HepG2 (cell line): ENCODE measurements around the gene DHX30. TPM values are rescaled to one million over a fixed set of nuclear protein-coding genes. Genes with fewer than 3 reads are reported as not detected.
A peak's percentile ranks its signal among the peaks of the same experiment; 100 is the strongest.

Experiments
- ARID4A ChIP-seq: sonication (generic); formaldehyde crosslinking; IDR thresholded peaks from 2 replicates; pipeline ENCODE4 v1.5.0; 2020; ENCODE audit warnings: mild to moderate bottlenecking, missing genetic modification reagents, borderline replicate concordance
- CBFB ChIP-seq: sonication (generic); formaldehyde crosslinking; IDR thresholded peaks from 2 replicates; pipeline ENCODE4 v1.4.0; 2020; ENCODE audit warnings: missing genetic modification reagents
- CBX2 ChIP-seq, 2 experiments: fragments of 200-600 bp in 1 of 2; sonication (generic); formaldehyde crosslinking in 1 of 2; IDR thresholded peaks; 2 replicates each; pipeline versions ENCODE4 v1.7.0 to v1.8.1; 2018 to 2022; ENCODE audit warnings: low read depth in 2 of 2, low read length in 1 of 2, mild to moderate bottlenecking in 1 of 2, missing genetic modification reagents in 1 of 2
- CREB1 ChIP-seq, 2 experiments: fragments of 450-650 bp in 1 of 2; IDR thresholded peaks; 2 replicates each; pipeline ENCODE4 v1.6.1; 2016 to 2017; ENCODE audit warnings: control low read depth in 1 of 2, mild to moderate bottlenecking in 1 of 2, missing compliant biosample characterization in 1 of 2, missing genetic modification characterization in 1 of 2
- FLYWCH1 ChIP-seq: sonication (generic); formaldehyde crosslinking; IDR thresholded peaks from 2 replicates; pipeline ENCODE4 v1.8.1; 2023; ENCODE audit warnings: mild to moderate bottlenecking, missing genetic modification reagents
- GFI1 ChIP-seq: sonication (generic); formaldehyde crosslinking; IDR thresholded peaks from 2 replicates; pipeline ENCODE4 v1.5.0; 2020; ENCODE audit warnings: missing genetic modification reagents, mild to moderate bottlenecking, borderline replicate concordance
- HNF4G ChIP-seq, 2 experiments: sonication (generic) in 1 of 2; formaldehyde crosslinking in 1 of 2; IDR thresholded peaks; 2 replicates each; pipeline versions ENCODE4 v1.4.0 to v1.6.1; 2011 to 2020; ENCODE audit warnings: borderline replicate concordance in 2 of 2, low read depth in 2 of 2, mild to moderate bottlenecking in 2 of 2, low read length in 1 of 2, missing genetic modification reagents in 1 of 2, moderate library complexity in 1 of 2
- KLF13 ChIP-seq: sonication (generic); formaldehyde crosslinking; IDR thresholded peaks from 2 replicates; pipeline ENCODE4 v1.4.0; 2020; ENCODE audit warnings: mild to moderate bottlenecking, missing genetic modification reagents
- PRDM10 ChIP-seq: sonication (generic); formaldehyde crosslinking; IDR thresholded peaks from 2 replicates; pipeline ENCODE4 v1.4.0; 2020; ENCODE audit warnings: low read depth, missing genetic modification reagents
- SIN3B ChIP-seq: fragments of 150-350 bp; IDR thresholded peaks from 2 replicates; pipeline ENCODE4 v1.6.1; 2014; ENCODE audit warnings: low read length
- ZBTB25 ChIP-seq: IDR thresholded peaks from 2 replicates; pipeline ENCODE4 v1.6.1; 2018; ENCODE audit warnings: missing genetic modification reagents
- ZFP36 ChIP-seq: fragments of 150-350 bp; IDR thresholded peaks from 2 replicates; pipeline ENCODE4 v1.6.1; 2018; ENCODE audit warnings: borderline replicate concordance, low read length, low read depth; ENCODE audit not compliant: partially characterized antibody
- ZNF20 ChIP-seq: sonication (generic); formaldehyde crosslinking; IDR thresholded peaks from 2 replicates; pipeline ENCODE4 v1.4.0; 2020; ENCODE audit warnings: mild to moderate bottlenecking, moderate library complexity, missing genetic modification reagents
- ZNF562 ChIP-seq: sonication (generic); formaldehyde crosslinking; IDR thresholded peaks from 2 replicates; pipeline ENCODE4 v1.8.0; 2022; ENCODE audit warnings: missing genetic modification reagents, borderline replicate concordance
- ZNF615 ChIP-seq: sonication (generic); formaldehyde crosslinking; IDR thresholded peaks from 2 replicates; pipeline ENCODE4 v1.5.0; 2020; ENCODE audit warnings: mild to moderate bottlenecking, missing genetic modification reagents, borderline replicate concordance
- ZSCAN25 ChIP-seq: sonication (generic); formaldehyde crosslinking; IDR thresholded peaks from 2 replicates; pipeline ENCODE4 v1.8.0; 2022; ENCODE audit warnings: mild to moderate bottlenecking, missing genetic modification reagents
- ZSCAN29 ChIP-seq: sonication (generic); formaldehyde crosslinking; conservative IDR thresholded peaks from 2 replicates; pipeline ENCODE4 v1.4.0; 2020; ENCODE audit warnings: mild to moderate bottlenecking, missing genetic modification reagents
- polyA plus RNA-seq, 8 experiments: library from polyadenylated mRNA; depleted of rRNA in 3 of 8; stranded (reverse) in 7 of 8; unstranded in 1 of 8; fragments of >200 nt; fragmentation: Illumina TruSeq in 4 of 8; extraction: Trizol in 4 of 8; gene quantifications; 2 replicates each; pipeline versions ENCODE4 v1.2.1 to v1.2.3, GENCODE V29; 2011 to 2016; ENCODE audit warnings: low read depth in 4 of 8, missing spikeins in 1 of 8, mixed read lengths in 1 of 8; ENCODE audit not compliant: insufficient read depth in 1 of 8
- total RNA-seq, 5 experiments: library from RNA; depleted of rRNA; stranded (reverse); fragments of >200 nt; fragmentation: Illumina TruSeq; extraction: Trizol; gene quantifications; 2 replicates each; pipeline ENCODE4 v1.2.3, GENCODE V29; 2016; ENCODE audit warnings: low read depth in 1 of 5
- TF ChIP-seq, protein P1 (sequence below): sonication (generic); formaldehyde crosslinking; IDR thresholded peaks from 2 replicates; pipeline ENCODE4 v1.4.0; 2020; ENCODE audit warnings: mild to moderate bottlenecking, missing genetic modification reagents

DHX30 gene
- total and polyA plus RNA-seq, 2 of the 13 experiments (the other 11 are each of a cell fraction or from before 2014, with no cell fraction given), result 30.6 to 59.4 TPM

DNA sequence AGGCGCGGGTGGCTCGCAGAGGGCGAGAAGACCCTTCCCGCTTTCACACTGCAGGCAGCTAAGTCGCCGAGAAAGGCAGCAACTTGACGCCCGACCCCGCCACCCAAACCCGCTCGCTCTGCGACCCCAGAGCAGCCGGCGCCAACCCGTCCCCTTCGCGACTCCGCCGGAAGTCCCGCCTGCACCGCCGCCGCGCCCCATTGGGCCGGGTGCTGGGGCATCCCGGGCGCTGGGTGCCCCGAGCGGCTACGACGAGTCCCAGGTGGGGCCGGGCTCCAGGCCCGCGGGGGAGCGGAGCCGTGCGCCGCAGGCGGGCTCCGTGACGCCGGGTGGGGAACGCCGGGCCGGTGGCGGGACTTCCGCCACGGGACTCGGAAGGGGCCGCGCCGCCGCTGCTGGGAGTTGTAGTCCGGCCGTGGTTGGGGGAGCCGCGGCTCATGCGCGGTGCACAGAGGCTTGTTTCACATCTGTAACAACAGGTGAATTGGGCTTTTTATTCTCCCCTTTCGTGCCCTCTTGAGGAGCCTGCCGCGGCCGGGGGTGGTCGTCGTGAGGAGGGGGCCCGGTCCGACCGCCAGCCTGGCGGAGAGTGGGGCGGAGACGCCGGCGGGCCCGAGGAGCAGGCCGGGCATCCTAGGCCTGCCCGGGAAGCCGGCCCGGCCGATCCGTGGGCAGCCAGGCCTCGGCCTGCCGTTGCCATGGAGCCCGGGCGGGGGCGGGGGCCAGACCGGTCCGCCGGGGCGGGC lies at the start of gene DHX30 (continued):
- TF ChIP-seq ARID4A, result peak; percentile 73
- 0 out of 2 replicates have a peak, but pooled peaks have one; percentile 45 for TF ChIP-seq ZSCAN25 (CRISPR knock-in tag)
- peak; percentile 54; the same call in 1 of the 2 replicates for TF ChIP-seq CBFB (CRISPR knock-in tag)
- no peak for TF ChIP-seq ZFP36
- TF ChIP-seq GFI1 (CRISPR knock-in tag), result no peak; the same call in 1 of the 2 replicates
- TF ChIP-seq ZSCAN29 (CRISPR knock-in tag), result no peak
- TF ChIP-seq ZNF615 (CRISPR knock-in tag), result no peak
- TF ChIP-seq, protein P1, sequence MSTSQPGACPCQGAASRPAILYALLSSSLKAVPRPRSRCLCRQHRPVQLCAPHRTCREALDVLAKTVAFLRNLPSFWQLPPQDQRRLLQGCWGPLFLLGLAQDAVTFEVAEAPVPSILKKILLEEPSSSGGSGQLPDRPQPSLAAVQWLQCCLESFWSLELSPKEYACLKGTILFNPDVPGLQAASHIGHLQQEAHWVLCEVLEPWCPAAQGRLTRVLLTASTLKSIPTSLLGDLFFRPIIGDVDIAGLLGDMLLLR (CRISPR knock-in tag), result peak; percentile 49; the same call in 1 of the 2 replicates
- no peak for TF ChIP-seq PRDM10 (CRISPR knock-in tag)
- TF ChIP-seq CBX2 (IDR thresholded peaks at IDR 0.05; ENCODE audit: low read depth, low read length), result no peak
- no peak for TF ChIP-seq CBX2 (CRISPR knock-in tag; IDR thresholded peaks at IDR 0.05; ENCODE audit: low read depth)
- TF ChIP-seq ZNF20 (CRISPR knock-in tag), result no peak
- no peak for TF ChIP-seq FLYWCH1 (CRISPR knock-in tag)
- no peak for TF ChIP-seq CREB1 (IDR thresholded peaks at IDR 0.05)
- TF ChIP-seq CREB1 (CRISPR knock-in tag; IDR thresholded peaks at IDR 0.05), result no peak
- TF ChIP-seq SIN3B, result 0 out of 2 replicates have a peak, but pooled peaks have one; percentile 5
- TF ChIP-seq ZBTB25 (CRISPR knock-in tag), result peak; percentile 95; the same call in 1 of the 2 replicates
- TF ChIP-seq KLF13 (CRISPR knock-in tag), result no peak
- no peak for TF ChIP-seq ZNF562 (CRISPR knock-in tag)
- TF ChIP-seq HNF4G (IDR thresholded peaks at IDR 0.05; ENCODE audit: borderline replicate concordance, low read depth, low read length), result no peak
- TF ChIP-seq HNF4G (CRISPR knock-in tag; IDR thresholded peaks at IDR 0.05; ENCODE audit: borderline replicate concordance, low read depth), result no peak
